ENCODE data around the gene ENPEP. TPM values are rescaled to one million over a fixed set of nuclear protein-coding genes. Genes with fewer than 3 reads are reported as not detected.
"Not testable (repeated sequence)": the region's sequence is repeated elsewhere in the genome, so short reads cannot be mapped to it uniquely, and the experiment has no call there.

Gene ENPEP
- total RNA-seq, 1 donor from 2014 or later, result 4.6 TPM

DNA sequence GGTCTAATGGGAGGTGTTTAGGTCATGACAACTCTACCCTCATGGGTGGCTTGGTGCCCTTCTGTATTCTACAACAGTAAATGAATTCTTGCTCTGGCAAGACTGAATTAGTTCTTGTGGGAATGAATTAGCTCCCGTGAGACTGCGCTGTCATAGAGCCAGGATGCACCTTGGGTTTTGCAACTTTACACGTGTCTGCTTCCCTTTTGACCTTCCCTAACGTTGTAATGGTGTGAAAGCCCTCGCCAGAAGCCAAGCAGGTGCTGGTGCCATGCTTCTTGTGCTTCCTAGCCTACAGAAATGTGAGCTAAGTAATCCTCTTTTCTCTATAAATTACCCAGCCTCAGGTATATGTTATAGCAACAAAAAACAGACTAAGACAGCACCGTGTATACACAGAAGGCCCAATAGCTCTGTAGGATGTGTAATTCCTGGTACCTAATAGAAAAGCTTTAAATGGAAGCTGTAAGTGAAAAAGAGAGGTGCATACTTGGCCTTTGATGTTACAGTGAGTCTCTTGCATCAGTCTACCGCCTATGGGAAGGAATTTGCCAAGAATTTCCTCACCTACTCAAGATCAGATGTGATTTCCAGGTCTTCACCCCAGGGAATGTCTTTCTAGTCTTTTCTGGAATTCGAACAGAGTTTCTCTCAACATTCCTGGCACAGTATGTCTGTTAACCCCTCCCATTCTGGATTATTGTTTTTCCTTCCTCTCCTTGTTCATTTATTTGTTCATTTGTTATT, 3.2 kb upstream of the ENPEP start:
- TF ChIP-seq, protein P1, sequence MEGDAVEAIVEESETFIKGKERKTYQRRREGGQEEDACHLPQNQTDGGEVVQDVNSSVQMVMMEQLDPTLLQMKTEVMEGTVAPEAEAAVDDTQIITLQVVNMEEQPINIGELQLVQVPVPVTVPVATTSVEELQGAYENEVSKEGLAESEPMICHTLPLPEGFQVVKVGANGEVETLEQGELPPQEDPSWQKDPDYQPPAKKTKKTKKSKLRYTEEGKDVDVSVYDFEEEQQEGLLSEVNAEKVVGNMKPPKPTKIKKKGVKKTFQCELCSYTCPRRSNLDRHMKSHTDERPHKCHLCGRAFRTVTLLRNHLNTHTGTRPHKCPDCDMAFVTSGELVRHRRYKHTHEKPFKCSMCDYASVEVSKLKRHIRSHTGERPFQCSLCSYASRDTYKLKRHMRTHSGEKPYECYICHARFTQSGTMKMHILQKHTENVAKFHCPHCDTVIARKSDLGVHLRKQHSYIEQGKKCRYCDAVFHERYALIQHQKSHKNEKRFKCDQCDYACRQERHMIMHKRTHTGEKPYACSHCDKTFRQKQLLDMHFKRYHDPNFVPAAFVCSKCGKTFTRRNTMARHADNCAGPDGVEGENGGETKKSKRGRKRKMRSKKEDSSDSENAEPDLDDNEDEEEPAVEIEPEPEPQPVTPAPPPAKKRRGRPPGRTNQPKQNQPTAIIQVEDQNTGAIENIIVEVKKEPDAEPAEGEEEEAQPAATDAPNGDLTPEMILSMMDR (IDR thresholded peaks at IDR 0.05; ENCODE audit: insufficient read depth, low read length, poor library complexity, severe bottlenecking), result no peak
- Histone ChIP-seq H3K27me3 (ENCODE audit: control insufficient read depth, insufficient read depth, low read length) (no peaks in the 10 kb centered on the region), H3K36me3 (ENCODE audit: control insufficient read depth, insufficient read depth, low read length) (no peaks in the 10 kb centered on the region), H3K4me3 (ENCODE audit: low read depth, low read length) (no peak overlapping the region)
- no peak for DNase-seq (ENCODE audit: low read depth)

DNA sequence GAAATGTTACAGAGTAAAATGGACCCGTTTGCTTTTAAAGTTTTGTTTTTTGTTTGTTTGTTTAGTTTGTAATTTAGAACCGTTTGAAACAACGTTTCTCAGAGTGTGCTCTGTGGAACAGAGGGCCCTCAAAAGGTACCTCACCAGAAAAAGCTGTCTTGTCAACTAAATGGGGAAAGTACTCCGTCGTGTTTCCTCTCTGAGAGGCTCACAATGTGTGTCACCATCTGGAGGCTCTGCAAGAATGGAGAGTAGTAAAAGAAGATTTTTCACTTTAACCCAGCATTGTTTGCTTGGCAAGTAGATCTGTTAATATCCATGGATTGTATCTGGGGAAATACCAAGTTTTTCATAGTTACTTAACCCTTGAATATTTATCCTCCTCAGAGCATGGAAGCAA, 1.5 kb upstream of the ENPEP start:
- H3K4me3 ChIP-seq (ENCODE audit: low read depth, low read length), result no peak overlapping the region
- no peak for DNase-seq (ENCODE audit: low read depth)
- H3K27me3 ChIP-seq (ENCODE audit: control insufficient read depth, insufficient read depth, low read length), result no peaks in the 10 kb centered on the region
- TF ChIP-seq, protein P1 (IDR thresholded peaks at IDR 0.05; ENCODE audit: insufficient read depth, low read length, poor library complexity, severe bottlenecking), result no peak
- H3K36me3 ChIP-seq (ENCODE audit: control insufficient read depth, insufficient read depth, low read length), result no peaks in the 10 kb centered on the region

- not testable (repeated sequence) for H3K36me3 ChIP-seq (ENCODE audit: control insufficient read depth, insufficient read depth, low read length); H3K27me3 ChIP-seq (ENCODE audit: control insufficient read depth, insufficient read depth, low read length); H3K4me3 ChIP-seq (ENCODE audit: low read depth, low read length); DNase-seq (ENCODE audit: low read depth)
These were observed 875 bp upstream of the ENPEP start for GRCh38 chr4:110475080-110475479.

DNA sequence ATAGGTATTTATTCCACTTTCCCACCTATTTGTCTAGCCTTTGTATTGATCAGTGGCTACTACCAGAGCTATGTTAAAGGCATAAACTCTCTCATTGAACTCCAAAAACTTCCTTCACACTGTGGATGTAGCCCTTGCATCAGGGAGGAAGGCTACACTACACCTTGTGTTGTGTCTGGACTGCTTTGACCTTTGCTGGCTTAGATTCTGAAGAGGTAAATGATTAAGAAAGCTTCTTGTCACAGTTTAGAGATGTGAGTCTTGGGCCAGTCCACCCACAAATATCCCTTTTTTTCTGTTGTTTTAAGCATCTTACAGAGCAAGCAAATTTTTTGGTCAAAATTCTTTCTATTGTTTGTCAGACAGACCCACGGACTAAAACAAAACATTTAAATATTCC, 1.9 kb downstream of the ENPEP start:
- Histone ChIP-seq H3K36me3 (ENCODE audit: control insufficient read depth, insufficient read depth, low read length) (no peaks in the 10 kb centered on the region), H3K4me3 (ENCODE audit: low read depth, low read length) (peak overlapping the region; percentile 34), H3K27me3 (ENCODE audit: control insufficient read depth, insufficient read depth, low read length) (no peaks in the 10 kb centered on the region)
- TF ChIP-seq, protein P1 (IDR thresholded peaks at IDR 0.05; ENCODE audit: insufficient read depth, low read length, poor library complexity, severe bottlenecking), result no peak
- no peak for DNase-seq (ENCODE audit: low read depth)

- no peak overlapping the region for H3K4me3 ChIP-seq (ENCODE audit: low read depth, low read length)
- TF ChIP-seq, protein P1 (IDR thresholded peaks at IDR 0.05; ENCODE audit: insufficient read depth, low read length, poor library complexity, severe bottlenecking), result peak; percentile 27
- DNase-seq (ENCODE audit: low read depth), result no peak
These were observed 4.1 kb downstream of the ENPEP start for GRCh38 chr4:110480031-110480549.

GRCh38 chr4:110480746-110481271, 4.9 kb downstream of the ENPEP start:
- no peak for DNase-seq (ENCODE audit: low read depth)
- no peaks in the 10 kb centered on the region for H3K36me3 ChIP-seq (ENCODE audit: control insufficient read depth, insufficient read depth, low read length)
- no peaks in the 10 kb centered on the region for H3K27me3 ChIP-seq (ENCODE audit: control insufficient read depth, insufficient read depth, low read length)
- no peak overlapping the region for H3K4me3 ChIP-seq (ENCODE audit: low read depth, low read length)
- TF ChIP-seq, protein P1 (IDR thresholded peaks at IDR 0.05; ENCODE audit: insufficient read depth, low read length, poor library complexity, severe bottlenecking), result no peak

More at GRCh38 chr4:110480031-110480549, 4.1 kb downstream of the ENPEP start:
- H3K27me3 ChIP-seq (ENCODE audit: control insufficient read depth, insufficient read depth, low read length), result no peaks in the 10 kb centered on the region
- H3K36me3 ChIP-seq (ENCODE audit: control insufficient read depth, insufficient read depth, low read length), result no peaks in the 10 kb centered on the region
